Measurements from ENCODE around the gene MICALL1. TPM values are rescaled to one million over a fixed set of nuclear protein-coding genes. Genes with fewer than 3 reads are reported as not detected.

MICALL1 gene
- total and polyA plus RNA-seq, 2 of the 13 experiments (the other 11 are each of a cell fraction or from before 2014, with no cell fraction given): 7.6 to 10.6 TPM

GRCh38 chr22:37933711-37934376 is 27.7 kb downstream of the MICALL1 start (continued):
- no peak for TF ChIP-seq RAD51 (IDR thresholded peaks at IDR 0.05; ENCODE audit: borderline replicate concordance)
- no peak for TF ChIP-seq ZNF260 (CRISPR knock-in tag; IDR thresholded peaks at IDR 0.05; ENCODE audit: borderline replicate concordance, low read depth)
- TF ChIP-seq TRAFD1 (CRISPR knock-in tag; IDR thresholded peaks at IDR 0.05; ENCODE audit: borderline replicate concordance): no peak
- TF ChIP-seq HNRNPLL (IDR thresholded peaks at IDR 0.05; ENCODE audit: low read depth, low read length, poor library complexity, severe bottlenecking): peak; percentile 39
- TF ChIP-seq MEIS1 (CRISPR knock-in tag; IDR thresholded peaks at IDR 0.05; ENCODE audit: borderline replicate concordance): no peak
- peak; percentile 43; the same call in 1 of the 2 replicates for TF ChIP-seq SOX5 (CRISPR knock-in tag; IDR thresholded peaks at IDR 0.05; ENCODE audit: borderline replicate concordance)
- 0 out of 2 replicates have a peak, but pooled peaks have one; percentile 21 for TF ChIP-seq SIX4 (CRISPR knock-in tag; IDR thresholded peaks at IDR 0.05)
- no peak for TF ChIP-seq TFE3 (CRISPR knock-in tag; IDR thresholded peaks at IDR 0.05)
- no peak for TF ChIP-seq ZFP1 (CRISPR knock-in tag; IDR thresholded peaks at IDR 0.05)
- TF ChIP-seq RORA (CRISPR knock-in tag; IDR thresholded peaks at IDR 0.05): no peak
- TF ChIP-seq SIN3B (IDR thresholded peaks at IDR 0.05; ENCODE audit: low read length): no peak
- TF ChIP-seq PHF21A (CRISPR knock-in tag; IDR thresholded peaks at IDR 0.05): no peak
- TF ChIP-seq ELF1 (CRISPR knock-in tag; IDR thresholded peaks at IDR 0.05): peak; percentile 39; the same call in 1 of the 2 replicates
- TF ChIP-seq ZNF530 (CRISPR knock-in tag; IDR thresholded peaks at IDR 0.05; ENCODE audit: low read depth): no peak
- TF ChIP-seq DNMT3B (CRISPR knock-in tag; conservative IDR thresholded peaks at IDR 0.05): no peak
- TF ChIP-seq ZNF746 (CRISPR knock-in tag; IDR thresholded peaks at IDR 0.05): no peak
- no peak for TF ChIP-seq ZNF816 (CRISPR knock-in tag; IDR thresholded peaks at IDR 0.05; ENCODE audit: borderline replicate concordance)
- TF ChIP-seq ZNF510 (CRISPR knock-in tag; IDR thresholded peaks at IDR 0.05; ENCODE audit: low read depth): no peak
- peak; percentile 61 for TF ChIP-seq KAT8 (CRISPR knock-in tag; IDR thresholded peaks at IDR 0.05)
- TF ChIP-seq ESRRA (CRISPR knock-in tag; IDR thresholded peaks at IDR 0.05; ENCODE audit: low read depth): 0 out of 2 replicates have a peak, but pooled peaks have one; percentile 22
- TF ChIP-seq GLI4 (CRISPR knock-in tag; IDR thresholded peaks at IDR 0.05; ENCODE audit: borderline replicate concordance): no peak
- no peak for TF ChIP-seq TRIM22 (IDR thresholded peaks at IDR 0.05)
- no peak for TF ChIP-seq JDP2 (CRISPR knock-in tag; IDR thresholded peaks at IDR 0.05; ENCODE audit: borderline replicate concordance)
- no peak for TF ChIP-seq ZNF234 (CRISPR knock-in tag; conservative IDR thresholded peaks at IDR 0.05)
- TF ChIP-seq ZNF737 (CRISPR knock-in tag; IDR thresholded peaks at IDR 0.05; ENCODE audit: borderline replicate concordance): no peak
- TF ChIP-seq RXRA (CRISPR knock-in tag; IDR thresholded peaks at IDR 0.05): peak; percentile 67; the same call in 1 of the 2 replicates
- TF ChIP-seq RBFOX2 (IDR thresholded peaks at IDR 0.05; ENCODE audit: low read depth, low read length): no peak
- no peak for TF ChIP-seq ZFAT (CRISPR knock-in tag; conservative IDR thresholded peaks at IDR 0.05)
- no peak for TF ChIP-seq ZNF292 (CRISPR knock-in tag; IDR thresholded peaks at IDR 0.05; ENCODE audit: borderline replicate concordance, low read depth)
